PC-9 (cell line): Measurements from ENCODE around the gene LSP1.

Experiments used
- CTCF ChIP-seq: fragments of 200-600 bp; sonication (generic); conservative IDR thresholded peaks from 2 replicates; pipeline ENCODE4 v1.6.1; 2017; ENCODE audit warnings: mixed run types, antibody characterized with exemption, mild to moderate bottlenecking, moderate library complexity
- EZH2 ChIP-seq: fragments of 200-600 bp; sonication (generic); IDR thresholded peaks from 2 replicates; pipeline ENCODE4 v1.8.0; 2017; ENCODE audit warnings: antibody characterized with exemption, low read depth

- TF ChIP-seq CTCF, result no peak
- TF ChIP-seq EZH2, result no peak
Observed at GRCh38 chr11:1881442-1882264, 28.8 kb downstream of the LSP1 start.
